Heart right ventricle (tissue), 16 donors: ENCODE measurements around the gene STK35. TPM values are rescaled to one million over a fixed set of nuclear protein-coding genes. Genes with fewer than 3 reads are reported as not detected.

ENCODE experiments used
- ATAC-seq, 8 donors: fragments of 200-7000 bp; cut with Tn5 transposase; one replicate each; pipeline ENCODE4 v1.9.1; 2020; ENCODE audit warnings: mild to moderate bottlenecking in 8 of 8, moderate library complexity in 8 of 8, moderate number of reproducible peaks in 1 of 8
- DNase-seq, 2 donors: peaks; one replicate each; pipeline ENCODE4 v3.0.0-alpha.2; 2020
- H3K27ac ChIP-seq, 10 donors: fragments of 200-600 bp; sonication (generic) in 2 of 10; one replicate each; pipeline versions ENCODE4 v1.5.0 to v1.8.0; 2020 to 2022; ENCODE audit warnings: mild to moderate bottlenecking in 3 of 10
- H3K27me3 ChIP-seq, 7 donors: fragments of 200-600 bp; one replicate each; pipeline ENCODE4 v1.8.0; 2021 to 2022; ENCODE audit warnings: mild to moderate bottlenecking in 2 of 7
- H3K36me3 ChIP-seq, 9 donors: fragments of 200-600 bp; sonication (generic) in 1 of 9; one replicate each; pipeline versions ENCODE4 v1.5.0 to v1.8.0; 2020 to 2022; ENCODE audit warnings: mild to moderate bottlenecking in 2 of 9
- H3K4me1 ChIP-seq, 9 donors: fragments of 200-600 bp; sonication (generic) in 1 of 9; one replicate each; pipeline versions ENCODE4 v1.5.0 to v1.8.0; 2020 to 2022; ENCODE audit warnings: mild to moderate bottlenecking in 4 of 9
- H3K4me3 ChIP-seq, 10 donors: fragments of 200-600 bp; sonication (generic) in 2 of 10; one replicate each; pipeline versions ENCODE4 v1.5.0 to v1.8.0; 2020 to 2022; ENCODE audit warnings: mild to moderate bottlenecking in 7 of 10, moderate library complexity in 2 of 10
- H3K9me3 ChIP-seq, 11 donors: fragments of 200-600 bp in 10 of 11; sonication (generic) in 2 of 11; one replicate each; pipeline versions ENCODE4 v1.5.0 to v1.8.0; 2013 to 2022; ENCODE audit warnings: mild to moderate bottlenecking in 2 of 11, control low read depth in 1 of 11, moderate library complexity in 1 of 11
- CTCF ChIP-seq, 9 donors: fragments of 200-600 bp; sonication (generic) in 2 of 9; IDR thresholded peaks; one replicate each; pipeline versions ENCODE4 v1.5.0 to v1.8.0; 2021 to 2022; ENCODE audit warnings: antibody characterized with exemption in 9 of 9, mild to moderate bottlenecking in 5 of 9, moderate library complexity in 1 of 9
- WGBS, 2 donors: extraction: QIAGEN DNeasy Blood & Tissue Kit; methylation state at CpG; one replicate each; pipeline ENCODE4 v1.1.7; 2013; ENCODE audit warnings: inconsistent platforms in 1 of 2; 5-methylcytosine and 5-hydroxymethylcytosine counted together
- intact Hi-C, 10 donors: fragments of 100-400 bp; cut with DNase I; formaldehyde crosslinking; loops; one replicate each; pipeline versions ENCODE4 v1.11.1 to v1.14.2; 2022
- polyA plus RNA-seq, 2 donors: library from polyadenylated mRNA; stranded (reverse); fragments of 200-250 nt; gene quantifications; one replicate each; pipeline ENCODE4 v1.2.3, GENCODE V29; 2013
- total RNA-seq, 10 donors: library from RNA; stranded (reverse); fragmentation: NEBNext Ultra II Directional in 3 of 10; extraction: Animal tissue kit (Norgen Biotek cat#: 25700) in 3 of 10; gene quantifications; one replicate each; pipeline versions ENCODE4 v1.2.1 to v1.2.4, GENCODE V29; 2021 to 2023
- donor health status: Arrhythmogenic right ventricular cardiomyopathy.
- donor health status: ischemic (EF 13 %, LVEDD 7.1; RV severe dilation, severe dysfunction).
- donor health status: healthy with polysubstance abuse.
- donor health status: DM: no; HTN: yes; CAD: no.
- donor health status: DM: no; HTN: no; CAD: no.
- donor health status: ischemic (EF 25% LVEDD 6.9; RV normal size, moderate dysfunction).
- donor health status: ischemic (EF 25% LVEDD 5.7; RV mildly dilated, moderate dysfunction).
- donor health status: healthy.
- donor health status: DM: yes; HTN: yes; CAD: no.
- donor health status: Ischemic cardiomyopathy.
- donor health status: ischemic (EF 35%, LVEDD 5.7; RV mildly dilated, moderate dysfunction).
- donor health status: nonischemic (EF 11% LVEDD 7.7; RV severe dilation, severe dysfunction).
- donor health status: DM: yes; HTN: yes; CAD: no.
- donor health status: PGD.
- donor health status: ischemic (EF 29% LVEDD 5.4; RV normal size, mild dysfunction).
- donor health status: nonischemic (EF 23%, LVEDD 6.1; RV moderate dilation, normal function).

The STK35 gene
- total and polyA plus RNA-seq, 12 donors = 5.4 to 17.2 (median 12.6) TPM

DNA sequence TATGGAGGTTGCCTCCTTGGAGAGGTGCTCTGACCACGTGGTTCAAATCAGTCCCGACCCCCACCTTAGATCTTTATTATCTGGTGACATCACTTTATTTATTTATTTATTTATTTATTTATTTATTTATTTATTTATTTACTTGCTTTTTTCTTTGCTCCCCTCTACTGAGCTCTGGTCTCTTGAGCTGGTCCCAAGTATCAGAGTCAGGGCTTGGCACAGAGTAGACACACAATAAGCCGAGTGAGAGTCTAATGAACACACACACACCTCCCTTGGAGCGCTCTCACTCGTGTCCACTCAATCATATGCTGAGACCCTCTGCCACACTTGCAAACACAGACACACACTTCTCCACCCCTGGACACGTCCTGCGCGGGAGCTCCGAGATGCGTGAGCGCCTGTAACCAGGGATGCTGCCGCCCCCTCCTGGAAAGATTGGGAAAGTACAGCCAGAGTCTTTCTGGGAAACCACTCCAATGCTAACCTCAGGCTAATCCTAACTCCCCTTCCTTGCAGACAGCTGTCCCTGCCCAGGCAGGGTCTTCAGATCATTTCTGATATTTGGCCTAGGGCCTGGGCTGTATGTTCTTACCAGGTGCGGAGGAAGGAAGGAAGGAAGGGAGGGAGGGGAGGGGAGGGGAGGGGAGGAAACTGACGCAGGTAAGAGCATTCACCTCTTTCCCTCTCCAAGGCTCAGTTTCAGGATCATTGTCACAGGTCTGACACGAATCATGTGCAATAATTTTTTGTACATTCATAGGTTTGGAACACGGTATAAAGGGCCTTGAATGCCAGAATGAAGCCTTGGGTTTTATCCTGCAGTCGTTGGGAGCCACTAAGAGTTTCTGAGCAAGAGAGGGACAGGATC, 70.9 kb downstream of the STK35 start:
- H3K36me3 ChIP-seq = no peaks in the 10 kb centered on the region
- H3K9me3 ChIP-seq = no peaks in the 10 kb centered on the region
- H3K27ac ChIP-seq = no peak overlapping the region
- peak; percentile 80 to 94 (median 91) for TF ChIP-seq CTCF (IDR thresholded peaks at IDR 0.05)
- ATAC-seq (peak; percentile 46 to 90 (median 84)), DNase-seq (peak; percentile 64 to 72)
- peaks cover 0 to 15% (median 4%) of the 10 kb centered on the region in 9 donors for H3K4me1 ChIP-seq
- 17 to 20% methylated on average over 17 of the region's 17 CpGs for WGBS, 2 donors
- H3K27me3 ChIP-seq = peaks cover 0 to 6% (median 0%) of the 10 kb centered on the region in 7 donors
- H3K4me3 ChIP-seq = no peak overlapping the region
- intact Hi-C loops = loop anchor here in 9 of 10 donors (1.0 to 10.0 kb wide), 10 partner anchors 75 to 408 kb away; no protein-coding TSS in a partner anchor

DNA sequence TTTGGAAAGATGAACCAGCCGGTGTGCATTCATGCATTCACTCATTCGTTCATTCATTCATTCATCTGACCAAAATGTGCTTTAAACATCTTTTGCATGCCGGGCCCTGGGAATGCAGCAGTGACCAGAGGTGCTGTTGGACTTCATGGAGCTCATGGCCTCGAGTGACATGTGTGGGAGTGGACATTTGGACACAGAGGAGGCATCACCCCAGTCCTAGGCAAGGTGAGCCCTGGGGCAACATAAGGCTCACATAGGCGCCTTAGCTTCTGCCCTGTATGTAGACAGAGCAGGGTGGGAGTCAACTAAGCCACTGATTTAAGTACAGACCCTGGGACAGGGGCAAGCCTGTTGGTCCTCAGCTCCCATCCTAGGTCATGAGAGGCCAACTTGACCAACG, 71.6 kb downstream of the STK35 start:
- ATAC-seq = no peak
- no peak for DNase-seq
- Histone ChIP-seq H3K9me3 (no peaks in the 10 kb centered on the region), H3K4me3 (no peak overlapping the region), H3K27me3 (peaks cover 0 to 6% (median 0%) of the 10 kb centered on the region in 7 donors), H3K27ac (no peak overlapping the region), H3K4me1 (peaks cover 0 to 15% (median 5%) of the 10 kb centered on the region in 9 donors), H3K36me3 (no peaks in the 10 kb centered on the region)
- intact Hi-C loops = loop anchor here in 9 of 10 donors (1.0 to 10.0 kb wide), 8 partner anchors 76 to 408 kb away; no protein-coding TSS in a partner anchor
- no peak for TF ChIP-seq CTCF (IDR thresholded peaks at IDR 0.05)
- 61 to 64% methylated on average over 6 of the region's 6 CpGs for WGBS, 2 donors

GRCh38 chr20:2174067-2174466, 72.4 kb downstream of the STK35 start:
- no peaks in the 10 kb centered on the region for H3K9me3 ChIP-seq
- no peak overlapping the region for H3K27ac ChIP-seq
- peaks cover 0 to 6% (median 0%) of the 10 kb centered on the region in 7 donors for H3K27me3 ChIP-seq
- peaks cover 0 to 15% (median 5%) of the 10 kb centered on the region in 9 donors for H3K4me1 ChIP-seq
- ATAC-seq (no peak), DNase-seq (no peak)
- WGBS, 2 donors = 83 to 92% methylated on average over 3 of the region's 3 CpGs
- no peak overlapping the region for H3K4me3 ChIP-seq
- intact Hi-C loops = loop anchor here in 9 of 10 donors (5.0 to 10.0 kb wide), 3 partner anchors 399 to 409 kb away; no protein-coding TSS in a partner anchor
- H3K36me3 ChIP-seq = no peaks in the 10 kb centered on the region
- TF ChIP-seq CTCF (IDR thresholded peaks at IDR 0.05) = no peak

DNA sequence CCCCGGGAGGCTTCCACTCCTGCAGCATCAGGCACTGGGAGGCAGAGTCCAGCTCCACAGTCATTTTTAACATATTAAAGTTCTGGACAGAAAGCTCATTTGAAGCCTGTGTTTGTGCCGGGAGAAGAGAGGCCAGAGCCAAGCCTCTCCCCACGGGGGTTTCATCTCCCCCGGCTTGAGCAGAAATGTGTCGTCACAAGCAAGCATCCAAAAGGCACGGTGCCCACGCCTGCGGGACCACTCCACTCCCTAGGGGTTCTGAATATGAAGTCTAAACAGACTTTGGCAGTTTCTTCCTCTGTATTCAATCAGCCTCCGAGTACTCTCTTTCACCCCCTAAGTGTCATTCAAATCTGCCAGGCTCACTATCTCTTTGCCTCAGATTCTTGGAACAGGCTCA, 75.3 kb downstream of the STK35 start:
- Histone ChIP-seq H3K27me3 (peaks cover 0 to 6% (median 0%) of the 10 kb centered on the region in 7 donors), H3K27ac (no peak overlapping the region), H3K4me1 (peaks cover 0 to 15% (median 5%) of the 10 kb centered on the region in 9 donors), H3K36me3 (no peaks in the 10 kb centered on the region), H3K4me3 (no peak overlapping the region), H3K9me3 (no peaks in the 10 kb centered on the region)
- TF ChIP-seq CTCF (IDR thresholded peaks at IDR 0.05) = no peak
- intact Hi-C loops = loop anchor here in 7 of 10 donors (10.0 kb wide), 2 partner anchors 402 to 412 kb away; no protein-coding TSS in a partner anchor
- WGBS, 2 donors = 31 to 44% methylated on average over 9 of the region's 9 CpGs
- DNase-seq (no peak), ATAC-seq (peak in 1 of 8 donors; percentile 43)
